Kidney (tissue), 14 donors: ENCODE data around the gene PCGF5. TPM values are rescaled to one million over a fixed set of nuclear protein-coding genes. Genes with fewer than 3 reads are reported as not detected.

Experiments
- DNase-seq, 5 donors: peaks; one replicate each; pipeline ENCODE4 v3.0.0-alpha.2; 2013 to 2020
- FAIRE-seq: peaks from 2 replicates; lab custom pipeline; 2012; peaks lifted over from hg19 to GRCh38; lab: Jason Lieb, UNC
- H3K27ac ChIP-seq, 2 donors: one replicate each; pipeline ENCODE4 v1.7.0; 2013; ENCODE audit warnings: low read depth in 2 of 2, low read length in 2 of 2, inconsistent platforms in 1 of 2
- H3K27me3 ChIP-seq: one replicate; pipeline ENCODE4 v1.7.1; 2013; ENCODE audit warnings: low read length, inconsistent platforms; ENCODE audit not compliant: control insufficient read depth, insufficient read depth
- H3K36me3 ChIP-seq, 3 donors: one replicate each; pipeline versions ENCODE4 v1.7.0 to v1.7.1; 2013; ENCODE audit warnings: low read length in 3 of 3, control low read depth in 1 of 3, inconsistent platforms in 1 of 3; ENCODE audit not compliant: insufficient read depth in 3 of 3, control insufficient read depth in 2 of 3
- H3K4me1 ChIP-seq, 3 donors: one replicate each; pipeline versions ENCODE4 v1.7.0 to v1.7.1; 2013; ENCODE audit warnings: low read length in 3 of 3, inconsistent platforms in 1 of 3, low read depth in 1 of 3; ENCODE audit not compliant: control insufficient read depth in 2 of 3, insufficient read depth in 2 of 3
- H3K4me3 ChIP-seq, 3 donors: one replicate each; pipeline versions ENCODE4 v1.7.0 to v1.8.1; 2013; ENCODE audit warnings: low read length in 3 of 3, control low read depth in 1 of 3, inconsistent platforms in 1 of 3
- H3K9ac ChIP-seq, 3 donors: one replicate each; pipeline versions ENCODE4 v1.7.0 to v1.7.1; 2013; ENCODE audit warnings: low read length in 3 of 3, control low read depth in 1 of 3, inconsistent platforms in 1 of 3
- H3K9me3 ChIP-seq, 3 donors: one replicate each; pipeline versions ENCODE4 v1.7.0 to v1.7.1; 2013; ENCODE audit warnings: low read length in 3 of 3, control low read depth in 1 of 3, inconsistent platforms in 1 of 3; ENCODE audit not compliant: control insufficient read depth in 2 of 3, insufficient read depth in 1 of 3
- intact Hi-C: fragments of 100-400 bp; cut with DNase I; formaldehyde crosslinking; loops from one replicate; pipeline ENCODE4 v1.11.1; 2022
- polyA plus RNA-seq: library from polyadenylated mRNA; stranded (reverse); fragments of 350-450 nt; fragmentation: Illumina TruSeq; extraction: RNeasy Lipid Tissue Mini Kit (QIAGEN cat#74804); gene quantifications from one replicate; pipeline ENCODE4 v1.2.3, GENCODE V29; 2014; ENCODE audit warnings: low read depth, low replicate concordance; ENCODE audit not compliant: insufficient read depth
- total RNA-seq: library from RNA; stranded (reverse); fragmentation: NEBNext Ultra II Directional; extraction: Animal tissue kit (Norgen Biotek cat#: 25700); gene quantifications from one replicate; pipeline ENCODE4 v1.2.1, GENCODE V29; 2021
- TF ChIP-seq, protein P1 (sequence below): IDR thresholded peaks from 3 replicates; pipeline ENCODE4 v1.5.1; 2012; ENCODE audit warnings: mild to moderate bottlenecking, moderate library complexity, borderline replicate concordance; ENCODE audit not compliant: insufficient read depth; ENCODE audit errors: extremely low read depth
- donor health status: control.
- donor health status: control.
- donor health status: control.
- donor health status: control.
- donor health status: control.
- donor health status: DM: yes; HTN: yes; CAD: no.
- donor health status: Normal renal cell carcinoma (clear cell type).

Gene PCGF5
- total and polyA plus RNA-seq, 2 donors from 2014 or later, result 26.8 to 49.1 TPM

DNA sequence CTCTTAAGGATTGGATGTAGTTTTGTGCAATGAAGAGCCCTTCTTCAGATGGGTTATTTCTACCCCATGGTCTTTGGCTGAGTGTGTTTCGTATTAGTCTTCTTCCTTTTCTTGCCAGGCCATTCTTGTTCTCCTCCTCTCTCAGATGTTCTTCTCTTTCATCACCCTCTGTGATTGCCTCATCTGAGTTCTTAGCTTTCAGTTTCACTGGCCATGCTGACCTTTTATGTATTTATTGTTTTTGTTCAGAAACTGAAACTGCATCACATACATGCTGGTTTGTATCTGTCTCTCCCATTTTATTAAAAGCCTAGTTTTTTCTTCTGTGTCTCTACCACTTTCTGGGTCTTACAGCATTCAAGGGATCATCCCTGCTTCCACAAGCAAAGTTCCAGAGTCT lies 21.7 kb upstream of the PCGF5 start:
- Histone ChIP-seq H3K9me3 (no peaks in the 10 kb centered on the region), H3K9ac (no peak overlapping the region), H3K27ac (peak overlapping the region in 1 of 2 donors; percentile 13), H3K4me3 (no peak overlapping the region), H3K4me1 (peaks cover 0 to 9% (median 0%) of the 10 kb centered on the region in 3 donors), H3K36me3 (no peaks in the 10 kb centered on the region), H3K27me3 (no peaks in the 10 kb centered on the region)
- no peak for DNase-seq
- no peak for FAIRE-seq
- intact Hi-C loops, result no loop called here
- TF ChIP-seq, protein P1, sequence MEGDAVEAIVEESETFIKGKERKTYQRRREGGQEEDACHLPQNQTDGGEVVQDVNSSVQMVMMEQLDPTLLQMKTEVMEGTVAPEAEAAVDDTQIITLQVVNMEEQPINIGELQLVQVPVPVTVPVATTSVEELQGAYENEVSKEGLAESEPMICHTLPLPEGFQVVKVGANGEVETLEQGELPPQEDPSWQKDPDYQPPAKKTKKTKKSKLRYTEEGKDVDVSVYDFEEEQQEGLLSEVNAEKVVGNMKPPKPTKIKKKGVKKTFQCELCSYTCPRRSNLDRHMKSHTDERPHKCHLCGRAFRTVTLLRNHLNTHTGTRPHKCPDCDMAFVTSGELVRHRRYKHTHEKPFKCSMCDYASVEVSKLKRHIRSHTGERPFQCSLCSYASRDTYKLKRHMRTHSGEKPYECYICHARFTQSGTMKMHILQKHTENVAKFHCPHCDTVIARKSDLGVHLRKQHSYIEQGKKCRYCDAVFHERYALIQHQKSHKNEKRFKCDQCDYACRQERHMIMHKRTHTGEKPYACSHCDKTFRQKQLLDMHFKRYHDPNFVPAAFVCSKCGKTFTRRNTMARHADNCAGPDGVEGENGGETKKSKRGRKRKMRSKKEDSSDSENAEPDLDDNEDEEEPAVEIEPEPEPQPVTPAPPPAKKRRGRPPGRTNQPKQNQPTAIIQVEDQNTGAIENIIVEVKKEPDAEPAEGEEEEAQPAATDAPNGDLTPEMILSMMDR, result no peak

GRCh38 chr10:91200314-91201212 lies 19.9 kb upstream of the PCGF5 start:
- TF ChIP-seq, protein P1, result no peak
- Histone ChIP-seq H3K4me3 (no peak overlapping the region), H3K27ac (no peak overlapping the region), H3K9me3 (no peaks in the 10 kb centered on the region), H3K9ac (no peak overlapping the region), H3K36me3 (no peaks in the 10 kb centered on the region), H3K4me1 (peaks cover 0 to 9% (median 0%) of the 10 kb centered on the region in 3 donors), H3K27me3 (no peaks in the 10 kb centered on the region)
- DNase-seq, result no peak
- no peak for FAIRE-seq
- intact Hi-C loops, result no loop called here

DNA sequence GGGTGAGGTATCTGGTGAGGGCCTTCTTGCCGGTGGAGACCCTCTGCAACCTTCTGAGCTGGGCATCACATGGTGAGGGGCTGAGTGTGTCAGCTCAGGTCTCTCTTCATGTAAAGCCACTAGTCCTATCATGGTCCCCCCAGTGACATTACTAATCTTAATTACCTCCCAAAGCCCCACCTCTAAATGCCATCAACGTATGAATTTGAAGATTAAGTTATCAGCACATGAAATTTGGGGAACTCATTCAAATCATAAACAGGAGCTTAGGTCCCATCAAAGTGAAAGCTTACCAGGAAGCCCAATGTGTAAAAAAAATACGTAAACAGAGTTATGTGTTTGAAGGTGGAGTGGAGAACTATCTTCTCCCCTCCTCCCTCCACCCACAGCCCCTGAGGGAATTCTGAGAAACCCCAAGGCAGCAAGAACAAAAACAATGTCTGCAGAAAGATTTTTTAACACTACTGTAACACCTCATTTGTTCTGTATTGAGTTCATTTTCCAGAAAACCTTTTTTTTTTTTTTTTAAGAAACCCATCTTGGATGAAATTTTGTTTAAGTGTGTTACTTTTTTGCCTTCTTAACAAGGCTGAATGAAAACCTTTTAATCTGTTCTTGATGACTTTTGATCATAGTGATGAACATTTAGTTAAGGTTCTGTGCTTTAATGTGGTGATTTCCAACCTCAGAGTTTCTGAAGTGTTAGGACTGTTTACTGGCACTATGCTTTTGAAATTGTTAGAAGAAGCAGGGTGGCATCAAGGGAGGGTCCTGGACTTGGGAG lies 19.1 kb upstream of the PCGF5 start:
- H3K4me1 ChIP-seq, result peaks cover 0 to 9% (median 0%) of the 10 kb centered on the region in 3 donors

More for the DNA sequence above, 19.1 kb upstream of the PCGF5 start:
- Histone ChIP-seq H3K36me3 (no peaks in the 10 kb centered on the region), H3K9ac (no peak overlapping the region), H3K27ac (no peak overlapping the region), H3K4me3 (no peak overlapping the region), H3K27me3 (no peaks in the 10 kb centered on the region), H3K9me3 (no peaks in the 10 kb centered on the region)
- FAIRE-seq, result no peak
- TF ChIP-seq, protein P1, result no peak
- DNase-seq, result no peak
- intact Hi-C loops, result no loop called here
